PC-9 (cell line): ENCODE data around the gene GPR137. TPM values are rescaled to one million over a fixed set of nuclear protein-coding genes. Genes with fewer than 3 reads are reported as not detected.
A peak's percentile ranks its signal among the peaks of the same experiment; 100 is the strongest.

Source experiments
- BruUV-seq: library from RNA; stranded (reverse); fragments of 400-500 nt; replicated peaks from 2 replicates; lab custom pipeline; 2021; lab: Mats Ljungman, UMichigan
- CTCF ChIA-PET: fragments of 300-600 bp; sonication (Branson Sonifier 250); formaldehyde crosslinking; loops from one replicate; lab custom pipeline; 2022; ENCODE audit warnings: antibody characterized with exemption; lab: Charles Lee
- POLR2A ChIA-PET: fragments of 300-600 bp; sonication (Branson Sonifier 250); formaldehyde crosslinking; loops from one replicate; lab custom pipeline; 2022; ENCODE audit warnings: antibody characterized with exemption; ENCODE audit not compliant: unreplicated experiment; lab: Charles Lee
- DNase-seq, 2 experiments: peaks; one replicate each; pipeline versions ENCODE4 v3.0.0 to v3.0.0-alpha.2; 2015 to 2022; ENCODE audit warnings: mixed read lengths in 1 of 2
- H2AFZ ChIP-seq: fragments of 200-600 bp; sonication (generic); 2 replicates; pipeline ENCODE4 v1.8.1; 2017; ENCODE audit warnings: antibody characterized with exemption
- H3F3A ChIP-seq: fragments of 200-600 bp; sonication (generic); 2 replicates; pipeline ENCODE4 v1.8.1; 2017; ENCODE audit warnings: antibody characterized with exemption, mild to moderate bottlenecking, low read depth; ENCODE audit not compliant: insufficient read depth
- H3K27ac ChIP-seq: fragments of 200-600 bp; sonication (generic); 2 replicates; pipeline ENCODE4 v1.6.1; 2016; ENCODE audit warnings: mixed run types
- H3K27me3 ChIP-seq: fragments of 200-600 bp; sonication (generic); 2 replicates; pipeline ENCODE4 v1.6.1; 2016; ENCODE audit warnings: low read depth, mixed run types; ENCODE audit not compliant: insufficient read depth
- H3K36me3 ChIP-seq: fragments of 200-600 bp; sonication (generic); 2 replicates; pipeline ENCODE4 v1.6.1; 2016; ENCODE audit warnings: low read depth, mixed run types
- H3K4me1 ChIP-seq: fragments of 200-600 bp; sonication (generic); replicated peaks from 2 replicates; pipeline ENCODE4 v1.6.1; 2016; ENCODE audit warnings: mixed run types; ENCODE audit not compliant: insufficient read depth
- H3K4me2 ChIP-seq: fragments of 200-600 bp; sonication (generic); 2 replicates; pipeline ENCODE4 v1.6.1; 2017; ENCODE audit warnings: mixed run types
- H3K4me3 ChIP-seq: fragments of 200-600 bp; sonication (generic); 2 replicates; pipeline ENCODE4 v1.6.1; 2016; ENCODE audit warnings: mixed run types
- H3K79me2 ChIP-seq: fragments of 200-600 bp; sonication (generic); 2 replicates; pipeline ENCODE4 v1.6.1; 2017; ENCODE audit warnings: low read depth, mixed run types
- H3K9me2 ChIP-seq: fragments of 200-600 bp; sonication (generic); 2 replicates; pipeline ENCODE4 v1.8.1; 2017; ENCODE audit warnings: mild to moderate bottlenecking; ENCODE audit not compliant: insufficient read depth
- H3K9me3 ChIP-seq: fragments of 200-600 bp; sonication (generic); 2 replicates; pipeline ENCODE4 v1.8.1; 2016; ENCODE audit warnings: low read depth; ENCODE audit not compliant: insufficient read depth
- H4K20me1 ChIP-seq: fragments of 200-600 bp; sonication (generic); 2 replicates; pipeline ENCODE4 v1.8.1; 2017; ENCODE audit not compliant: insufficient read depth
- EZH2 ChIP-seq: fragments of 200-600 bp; sonication (generic); IDR thresholded peaks from 2 replicates; pipeline ENCODE4 v1.8.0; 2017; ENCODE audit warnings: antibody characterized with exemption, low read depth
- intact Hi-C: fragments of 100-400 bp; cut with micrococcal nuclease; formaldehyde crosslinking; loops from one replicate; pipeline ENCODE4 v1.10.0; 2022; ENCODE audit not compliant: unreplicated experiment
- total RNA-seq: library from RNA; stranded (reverse); gene quantifications from 2 replicates; pipeline ENCODE4 v1.2.3, GENCODE V29; 2021
- TF ChIP-seq, protein P1 (sequence below): fragments of 200-600 bp; sonication (generic); conservative IDR thresholded peaks from 2 replicates; pipeline ENCODE4 v1.6.1; 2017; ENCODE audit warnings: mixed run types, antibody characterized with exemption, mild to moderate bottlenecking, moderate library complexity

The GPR137 gene
- total RNA-seq, 1 experiment from 2014 or later, result 72.8 TPM

GRCh38 chr11:64291262-64291751, 5.7 kb downstream of the GPR137 start, which contains the start of gene KCNK4:
Gene KCNK4 (plus strand): TSS chr11:64291302. CDS start chr11:64293019, 1,717 bp downstream.
- H3K4me2 ChIP-seq, result no peak within 1 kb of the TSS
- peak in 1 of 2 experiments; percentile 31 for DNase-seq
- no peak within 1 kb of the TSS for H3K27ac ChIP-seq
- TF ChIP-seq, protein P1, sequence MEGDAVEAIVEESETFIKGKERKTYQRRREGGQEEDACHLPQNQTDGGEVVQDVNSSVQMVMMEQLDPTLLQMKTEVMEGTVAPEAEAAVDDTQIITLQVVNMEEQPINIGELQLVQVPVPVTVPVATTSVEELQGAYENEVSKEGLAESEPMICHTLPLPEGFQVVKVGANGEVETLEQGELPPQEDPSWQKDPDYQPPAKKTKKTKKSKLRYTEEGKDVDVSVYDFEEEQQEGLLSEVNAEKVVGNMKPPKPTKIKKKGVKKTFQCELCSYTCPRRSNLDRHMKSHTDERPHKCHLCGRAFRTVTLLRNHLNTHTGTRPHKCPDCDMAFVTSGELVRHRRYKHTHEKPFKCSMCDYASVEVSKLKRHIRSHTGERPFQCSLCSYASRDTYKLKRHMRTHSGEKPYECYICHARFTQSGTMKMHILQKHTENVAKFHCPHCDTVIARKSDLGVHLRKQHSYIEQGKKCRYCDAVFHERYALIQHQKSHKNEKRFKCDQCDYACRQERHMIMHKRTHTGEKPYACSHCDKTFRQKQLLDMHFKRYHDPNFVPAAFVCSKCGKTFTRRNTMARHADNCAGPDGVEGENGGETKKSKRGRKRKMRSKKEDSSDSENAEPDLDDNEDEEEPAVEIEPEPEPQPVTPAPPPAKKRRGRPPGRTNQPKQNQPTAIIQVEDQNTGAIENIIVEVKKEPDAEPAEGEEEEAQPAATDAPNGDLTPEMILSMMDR, result no peak
- no peak for TF ChIP-seq EZH2
- BruUV-seq, result no TSS peak
- H3K79me2 ChIP-seq, result no peaks in the 10 kb centered on the region; the same call in 1 of the 2 replicates
- no peaks in the 10 kb centered on the region for H3K9me3 ChIP-seq
- ChIA-PET POLR2A (no interaction called here), CTCF (no interaction called here)
- peaks cover 8% of the 10 kb centered on the region for H3K4me1 ChIP-seq
- no peaks in the 10 kb centered on the region for H3K9me2 ChIP-seq
- H4K20me1 ChIP-seq, result no peaks in the 10 kb centered on the region
- no peak within 1 kb of the TSS for H3K4me3 ChIP-seq
- H3F3A ChIP-seq, result peaks cover 4% of the 10 kb centered on the region; the same call in 1 of the 2 replicates
- no peaks in the 10 kb centered on the region for H3K36me3 ChIP-seq
- no peak within 1 kb of the TSS for H2AFZ ChIP-seq
- intact Hi-C loops, result no loop called here
- no peaks in the 10 kb centered on the region for H3K27me3 ChIP-seq

- CTCF ChIA-PET, result no interaction called here
- no peaks in the 10 kb centered on the region for H3K27me3 ChIP-seq
- H3K4me3 ChIP-seq, result no peak overlapping the region
- BruUV-seq, result no TSS peak
- no peak overlapping the region for H3K4me2 ChIP-seq
- POLR2A ChIA-PET, result no interaction called here
- no peak overlapping the region for H2AFZ ChIP-seq
- H3F3A ChIP-seq, result no peaks in the 10 kb centered on the region; the same call in 1 of the 2 replicates
- H4K20me1 ChIP-seq, result no peaks in the 10 kb centered on the region
- no peaks in the 10 kb centered on the region for H3K79me2 ChIP-seq
- H3K27ac ChIP-seq, result no peak overlapping the region
- H3K4me1 ChIP-seq, result peaks cover 2% of the 10 kb centered on the region; the same call in 1 of the 2 replicates
- intact Hi-C loops, result no loop called here
- no peak for TF ChIP-seq EZH2
- TF ChIP-seq, protein P1, result no peak
- no peaks in the 10 kb centered on the region for H3K9me2 ChIP-seq
- H3K9me3 ChIP-seq, result no peaks in the 10 kb centered on the region
- H3K36me3 ChIP-seq, result no peaks in the 10 kb centered on the region
- peak in 1 of 2 experiments; percentile 10 for DNase-seq
Observed at GRCh38 chr11:64291752-64292459, 6.3 kb downstream of the GPR137 start.

DNA sequence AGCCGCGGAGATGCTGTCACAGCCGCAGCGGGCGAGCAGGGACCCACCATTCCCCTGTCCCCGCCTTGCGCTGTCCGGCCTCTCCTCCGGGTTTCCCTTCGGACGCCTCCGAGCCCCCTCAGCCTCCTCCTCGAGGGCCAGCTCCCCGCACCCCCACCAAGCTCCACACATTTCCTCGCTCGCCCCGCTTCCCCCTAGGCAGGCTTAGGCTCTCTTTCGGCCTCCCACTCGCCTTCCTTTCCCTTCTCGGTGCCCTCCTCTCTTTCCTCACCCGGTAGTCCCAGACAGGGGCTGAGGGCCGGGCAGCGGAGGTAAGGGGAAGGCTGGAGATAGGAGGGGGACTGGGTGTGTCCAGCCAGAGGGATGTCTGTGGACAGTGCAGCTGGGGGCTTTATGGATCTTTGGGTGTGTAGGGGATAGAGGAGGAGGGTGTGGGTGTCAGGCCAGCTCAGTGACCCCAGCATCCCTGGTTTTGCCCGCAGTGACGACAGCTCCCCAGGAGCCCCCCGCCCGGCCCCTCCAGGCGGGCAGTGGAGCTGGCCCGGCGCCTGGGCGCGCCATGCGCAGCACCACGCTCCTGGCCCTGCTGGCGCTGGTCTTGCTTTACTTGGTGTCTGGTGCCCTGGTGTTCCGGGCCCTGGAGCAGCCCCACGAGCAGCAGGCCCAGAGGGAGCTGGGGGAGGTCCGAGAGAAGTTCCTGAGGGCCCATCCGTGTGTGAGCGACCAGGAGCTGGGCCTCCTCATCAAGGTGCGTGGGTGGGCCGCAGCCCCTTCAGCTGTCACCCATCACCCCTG, 7.0 kb downstream of the GPR137 start:
- no peak overlapping the region for H3K27ac ChIP-seq
- no peaks in the 10 kb centered on the region for H4K20me1 ChIP-seq
- H3K4me1 ChIP-seq, result no peaks in the 10 kb centered on the region
- intact Hi-C loops, result no loop called here
- BruUV-seq, result no TSS peak
- CTCF ChIA-PET, result interaction anchor here (0.8 to 1.1 kb wide), 2 partner anchors 16 to 21 kb away, joined by 4 to 5 read pairs; no protein-coding TSS in a partner anchor
- no peak overlapping the region for H3K4me3 ChIP-seq
- no peaks in the 10 kb centered on the region for H3K9me3 ChIP-seq
- no peak overlapping the region for H3K4me2 ChIP-seq
- TF ChIP-seq, protein P1, result no peak
- TF ChIP-seq EZH2, result no peak
- H3K36me3 ChIP-seq, result no peaks in the 10 kb centered on the region
- peak in 1 of 2 experiments; percentile 10 for DNase-seq
- no peak overlapping the region for H2AFZ ChIP-seq
- no peaks in the 10 kb centered on the region for H3K79me2 ChIP-seq
- POLR2A ChIA-PET, result no interaction called here
- H3K27me3 ChIP-seq, result no peaks in the 10 kb centered on the region
- H3F3A ChIP-seq, result no peaks in the 10 kb centered on the region; the same call in 1 of the 2 replicates
- H3K9me2 ChIP-seq, result no peaks in the 10 kb centered on the region
